Heart left ventricle (tissue), 13 donors: ENCODE results near the gene CLCN1.

ENCODE experiments used
- CTCF ChIP-seq, 12 donors: fragments of 200-600 bp; sonication (generic) in 4 of 12; IDR thresholded peaks; one replicate each; pipeline versions ENCODE4 v1.5.0 to v1.8.0; 2018 to 2022; ENCODE audit warnings: antibody characterized with exemption in 12 of 12, mild to moderate bottlenecking in 5 of 12
- POLR2A ChIP-seq, 2 donors: fragments of 450-650 bp; IDR thresholded peaks; one replicate each; pipeline ENCODE4 v1.6.1; 2017; ENCODE audit warnings: antibody characterized with exemption in 2 of 2, mild to moderate bottlenecking in 2 of 2, moderate library complexity in 2 of 2
- donor health status: ischemic (EF 13 %, LVEDD 7.1; RV severe dilation, severe dysfunction).
- donor health status: DM: no; HTN: yes; CAD: no.
- donor health status: DM: no; HTN: no; CAD: no.
- donor health status: ischemic (EF 25% LVEDD 6.9; RV normal size, moderate dysfunction).
- donor health status: ischemic (EF 25% LVEDD 5.7; RV mildly dilated, moderate dysfunction).
- donor health status: ischemic (EF 35%, LVEDD 5.7; RV mildly dilated, moderate dysfunction).
- donor health status: nonischemic (EF 11% LVEDD 7.7; RV severe dilation, severe dysfunction).
- donor health status: DM: yes; HTN: yes; CAD: no.
- donor health status: PGD.
- donor health status: ischemic (EF 29% LVEDD 5.4; RV normal size, mild dysfunction).
- donor health status: nonischemic (EF 23%, LVEDD 6.1; RV moderate dilation, normal function).

- TF ChIP-seq CTCF (IDR thresholded peaks at IDR 0.05), result no peak
- TF ChIP-seq POLR2A (IDR thresholded peaks at IDR 0.05), result no peak
These were observed 68.2 kb downstream of the CLCN1 start for GRCh38 chr7:143384148-143384547.
